Middle frontal gyrus (tissue), 1 donor: ENCODE data around the gene TLR4.

Experiments used
- DNase-seq: peaks from one replicate; pipeline ENCODE4 v3.0.0-alpha.2; 2015; ENCODE audit warnings: low spot score; ENCODE audit errors: extremely low spot score

Gene TLR4

DNA sequence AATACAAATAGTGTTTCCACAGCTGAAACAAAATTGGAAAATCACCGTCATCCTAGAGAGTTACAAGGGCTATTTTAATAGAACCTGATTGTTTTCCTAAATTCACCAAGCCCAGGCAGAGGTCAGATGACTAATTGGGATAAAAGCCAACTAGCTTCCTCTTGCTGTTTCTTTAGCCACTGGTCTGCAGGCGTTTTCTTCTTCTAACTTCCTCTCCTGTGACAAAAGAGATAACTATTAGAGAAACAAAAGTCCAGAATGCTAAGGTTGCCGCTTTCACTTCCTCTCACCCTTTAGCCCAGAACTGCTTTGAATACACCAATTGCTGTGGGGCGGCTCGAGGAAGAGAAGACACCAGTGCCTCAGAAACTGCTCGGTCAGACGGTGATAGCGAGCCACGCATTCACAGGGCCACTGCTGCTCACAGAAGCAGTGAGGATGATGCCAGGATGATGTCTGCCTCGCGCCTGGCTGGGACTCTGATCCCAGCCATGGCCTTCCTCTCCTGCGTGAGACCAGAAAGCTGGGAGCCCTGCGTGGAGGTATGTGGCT lies at the start of gene TLR4:
TLR4 (plus strand) TSS at position 380 of the 552 bp plus-strand sequence; CDS start at position 450, 70 bp downstream.
- DNase-seq, result peak; percentile 24

- peak; percentile 40 for DNase-seq
Observed at GRCh38 chr9:117656002-117656401, 48.2 kb upstream of the TLR4 start.

DNA sequence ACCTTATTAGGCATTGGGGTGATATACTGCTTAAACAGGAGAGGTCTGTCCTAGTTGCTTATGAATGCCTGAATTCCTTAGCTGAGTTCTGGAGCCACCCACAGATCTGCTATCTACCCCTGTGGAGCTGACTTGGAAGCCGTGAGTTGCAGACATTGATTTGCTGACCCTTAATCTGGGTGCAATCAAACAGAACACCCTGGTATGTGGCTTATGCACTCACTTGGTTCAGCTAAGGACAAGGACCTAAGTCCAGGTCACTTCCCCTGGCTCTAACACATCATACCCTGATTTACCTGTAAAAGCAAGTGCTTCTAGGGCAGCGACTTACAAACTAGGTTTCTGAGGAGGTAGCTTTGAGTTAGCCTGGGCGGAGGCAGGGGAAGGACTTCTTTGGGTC lies 41.6 kb upstream of the TLR4 start:
- no peak for DNase-seq

- DNase-seq, result no peak
Observed at GRCh38 chr9:117664419-117664818, 39.8 kb upstream of the TLR4 start.

DNA sequence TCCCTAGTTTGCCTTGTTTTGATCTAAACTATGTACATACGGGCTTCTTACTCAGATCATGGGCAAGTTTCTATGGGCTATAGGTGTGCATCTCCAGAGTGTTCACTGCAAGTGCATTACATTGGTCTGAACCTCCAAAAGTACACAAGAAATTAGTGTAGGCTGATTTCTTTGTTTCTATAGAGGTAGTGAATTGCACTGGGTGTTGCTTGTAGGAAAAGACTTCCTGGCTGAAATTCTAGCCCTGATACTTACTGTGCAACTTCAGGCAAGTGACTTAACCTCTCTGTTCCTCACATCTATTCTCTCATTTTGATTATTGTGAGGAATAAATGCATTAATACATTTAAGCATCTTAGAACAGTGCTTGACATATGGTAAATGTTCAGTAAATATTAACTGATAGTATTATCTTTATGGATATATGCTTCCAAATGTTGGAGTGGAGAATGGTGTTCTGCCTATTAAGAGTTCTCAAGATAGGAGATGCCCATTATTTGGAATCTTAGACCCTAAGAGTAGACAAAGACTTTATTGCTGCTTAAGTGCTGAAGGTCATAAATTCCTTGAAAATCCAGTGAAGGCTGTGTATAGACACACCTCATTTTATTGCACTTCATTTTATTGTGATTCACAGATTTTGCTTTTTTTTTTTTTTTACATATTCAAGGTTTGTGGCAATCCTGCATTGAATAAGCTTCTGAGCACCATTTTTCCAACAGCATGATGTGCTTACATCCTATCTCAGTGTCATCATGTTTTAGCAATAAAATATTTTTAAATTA lies 38.4 kb upstream of the TLR4 start:
- no peak for DNase-seq

DNA sequence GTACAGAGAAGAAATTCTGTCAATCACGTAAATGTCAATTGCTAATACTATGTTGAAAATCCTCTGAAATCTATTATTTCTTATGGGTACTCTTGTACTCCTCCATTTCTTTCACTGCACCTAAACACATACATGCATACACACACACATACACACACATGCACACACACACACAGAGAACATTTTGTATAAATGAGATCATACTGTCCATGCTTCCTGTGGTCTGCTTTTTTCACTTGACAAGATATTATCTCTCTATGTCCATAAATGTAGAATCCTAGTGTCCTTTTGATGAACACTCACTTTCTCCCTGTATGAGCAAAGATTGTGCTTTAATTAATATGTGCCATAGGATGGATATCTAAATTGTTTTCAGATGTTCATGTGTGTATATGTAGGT lies 32.7 kb upstream of the TLR4 start:
- no peak for DNase-seq

DNA sequence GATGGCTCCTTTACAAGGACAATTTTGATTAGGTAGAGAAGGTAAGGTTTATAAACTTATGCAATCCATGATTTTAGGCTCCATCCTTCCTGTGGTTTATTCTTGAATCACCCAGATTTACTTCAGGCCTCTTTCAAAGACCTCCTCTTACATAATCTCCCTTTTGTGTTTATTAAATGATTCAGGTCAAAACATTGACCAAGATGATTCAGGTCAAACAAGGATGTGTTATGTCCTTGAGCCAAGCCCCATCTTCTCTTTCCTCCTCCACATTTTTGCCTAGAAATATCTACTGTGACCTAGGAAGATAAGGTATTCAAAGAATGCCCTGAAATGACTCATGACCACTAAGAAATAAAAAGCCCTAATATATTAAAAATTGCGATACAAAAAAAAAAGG lies 31.8 kb upstream of the TLR4 start:
- no peak for DNase-seq

- no peak for DNase-seq
Observed at GRCh38 chr9:117677572-117677971, 26.6 kb upstream of the TLR4 start.

- no peak for DNase-seq
Observed at GRCh38 chr9:117678871-117679270, 25.3 kb upstream of the TLR4 start.

- no peak for DNase-seq
Observed at GRCh38 chr9:117679416-117679815, 24.8 kb upstream of the TLR4 start.

GRCh38 chr9:117681888-117682287 lies 22.3 kb upstream of the TLR4 start:
- DNase-seq, result no peak

GRCh38 chr9:117682955-117683710 lies 21.1 kb upstream of the TLR4 start:
- no peak for DNase-seq

DNA sequence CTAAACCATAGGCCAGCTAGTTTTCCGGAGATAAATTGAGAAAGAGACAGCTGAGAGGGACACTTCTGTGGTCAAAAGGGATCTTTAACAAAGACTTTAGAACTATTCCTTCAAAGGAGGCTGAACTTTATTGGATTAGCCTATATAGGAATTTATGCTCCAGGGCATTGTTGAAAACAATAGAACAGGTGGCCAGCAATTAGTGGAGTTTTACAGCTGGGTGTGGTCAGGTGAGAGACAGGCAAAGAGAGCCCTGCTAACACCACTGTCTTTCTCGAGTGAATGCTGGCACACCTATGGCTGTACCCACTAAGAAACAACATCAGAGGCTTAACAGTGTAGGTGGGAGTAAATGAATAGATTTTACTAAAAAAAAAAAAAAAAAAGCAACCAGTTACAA lies 16.7 kb upstream of the TLR4 start:
- no peak for DNase-seq

GRCh38 chr9:117691367-117691766 lies 12.8 kb upstream of the TLR4 start:
- DNase-seq, result no peak

DNA sequence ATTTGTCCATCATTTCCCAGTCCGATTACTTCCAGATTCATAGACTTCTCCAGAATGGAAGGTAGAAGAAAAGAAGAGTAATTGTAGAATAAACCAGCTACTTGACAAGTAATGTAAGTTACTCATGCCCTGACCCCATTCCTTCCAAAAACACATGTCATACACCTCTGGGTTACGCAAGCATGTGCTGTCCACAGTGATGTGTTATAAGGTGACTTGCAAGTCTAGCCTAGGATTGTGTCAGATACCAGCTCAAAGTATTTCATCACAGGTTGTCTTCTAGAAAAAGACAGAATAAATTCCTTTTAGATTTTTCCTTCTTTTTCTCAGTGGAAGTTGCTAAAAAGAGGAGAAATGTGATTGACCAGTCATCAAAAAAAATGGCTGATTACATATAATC lies 8.0 kb upstream of the TLR4 start:
- DNase-seq, result no peak

DNA sequence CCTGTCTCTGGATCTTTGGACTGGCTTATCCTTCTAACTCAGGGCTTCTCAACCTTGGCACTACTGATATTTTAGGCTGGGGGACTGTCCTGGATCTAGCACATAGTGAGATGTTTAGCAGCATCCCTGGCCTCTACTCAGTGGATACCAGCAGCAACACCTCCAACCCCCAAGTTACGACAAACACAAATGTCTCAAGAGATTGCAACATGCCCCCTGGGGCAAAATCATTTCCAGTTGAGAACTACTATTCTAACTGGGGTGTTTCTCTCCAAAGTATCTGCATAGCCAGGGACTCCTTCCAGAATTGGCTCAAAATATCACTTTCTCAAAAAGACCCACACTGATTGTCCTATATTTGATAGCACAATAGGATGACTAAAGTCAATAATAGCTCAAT lies 7.2 kb upstream of the TLR4 start:
- no peak for DNase-seq

GRCh38 chr9:117703537-117703936 lies 666 bp upstream of the TLR4 start:
- no peak for DNase-seq

GRCh38 chr9:117704597-117704996 lies 394 bp downstream of the TLR4 start:
- no peak for DNase-seq

DNA sequence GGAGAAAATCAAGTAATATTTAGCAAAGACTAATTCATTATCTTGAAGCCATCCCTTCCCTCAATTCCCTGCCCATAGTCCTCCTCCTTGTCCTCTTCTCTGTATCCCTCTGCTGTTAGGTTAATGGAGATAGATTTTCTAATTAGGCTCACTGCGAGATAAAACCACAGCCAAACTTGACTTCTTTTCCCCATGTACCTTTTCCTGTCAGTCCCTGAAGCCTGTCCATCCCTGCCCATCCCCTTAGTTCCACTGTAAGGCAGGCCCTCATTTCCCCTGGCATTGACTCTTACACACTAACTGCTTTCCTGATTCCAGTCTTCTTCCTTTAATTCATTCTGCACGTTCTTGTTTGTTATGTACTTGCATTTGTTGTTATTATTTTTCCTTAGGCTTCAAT lies 1.2 kb downstream of the TLR4 start:
- DNase-seq, result no peak

DNA sequence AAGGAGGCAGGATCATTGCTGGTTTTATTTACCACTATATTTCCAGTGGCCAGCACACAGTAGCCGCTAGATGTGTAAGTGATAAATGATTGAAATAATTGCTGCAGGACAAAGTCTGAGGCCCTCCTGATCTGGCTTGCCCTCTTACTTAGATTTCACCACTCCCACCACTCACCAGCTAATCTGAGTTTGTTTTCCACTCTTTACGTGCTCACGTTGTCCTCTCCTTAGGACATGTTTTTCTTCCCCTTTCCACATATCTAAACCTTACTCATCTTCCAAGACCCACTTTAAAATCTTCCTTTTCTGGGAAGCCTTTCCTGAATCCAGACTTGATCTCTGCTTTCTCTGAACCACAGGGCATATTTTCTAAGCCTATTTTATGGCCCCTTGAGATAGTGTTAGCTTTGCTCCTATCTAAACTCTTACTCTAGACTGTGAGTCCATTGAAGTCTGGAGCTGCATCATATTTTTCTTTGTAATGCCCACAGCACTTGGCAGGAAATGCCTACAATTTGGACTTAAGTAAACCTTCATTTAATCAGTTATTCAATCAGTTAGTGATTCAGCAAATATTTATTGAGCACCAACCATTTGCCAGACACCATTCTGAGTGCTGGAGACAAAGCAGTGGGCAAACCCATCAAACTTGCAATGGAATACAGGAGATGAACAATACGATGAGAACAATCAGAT lies 2.4 kb downstream of the TLR4 start:
- DNase-seq, result no peak

- DNase-seq, result no peak
Observed at GRCh38 chr9:117707561-117707960, 3.4 kb downstream of the TLR4 start.

DNA sequence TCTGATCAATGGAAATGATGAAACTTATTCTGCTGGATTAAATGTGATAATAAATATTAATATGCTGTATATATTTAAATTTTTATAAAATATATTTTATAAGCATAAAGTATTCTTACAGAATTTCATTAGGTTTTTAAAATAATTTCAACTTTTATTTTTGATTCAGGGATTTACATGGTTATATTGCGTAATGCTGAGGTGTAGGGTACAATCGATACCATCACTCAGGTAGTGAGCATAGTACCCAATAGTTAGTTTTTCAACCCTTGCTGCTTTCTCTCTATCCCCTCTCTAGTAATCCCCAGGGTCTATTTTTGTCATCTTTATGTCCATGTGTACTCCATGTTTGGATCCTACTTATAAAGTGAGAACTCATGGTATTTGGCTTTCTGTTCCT lies 5.7 kb downstream of the TLR4 start:
- no peak for DNase-seq
